NCI-H1105 (cell line): Measurements from ENCODE around the gene PDE9A.

Experiments
- DNase-seq: peaks from one replicate; lab custom pipeline; 2025; lab: John Stamatoyannopoulos, UW

PDE9A gene

DNA sequence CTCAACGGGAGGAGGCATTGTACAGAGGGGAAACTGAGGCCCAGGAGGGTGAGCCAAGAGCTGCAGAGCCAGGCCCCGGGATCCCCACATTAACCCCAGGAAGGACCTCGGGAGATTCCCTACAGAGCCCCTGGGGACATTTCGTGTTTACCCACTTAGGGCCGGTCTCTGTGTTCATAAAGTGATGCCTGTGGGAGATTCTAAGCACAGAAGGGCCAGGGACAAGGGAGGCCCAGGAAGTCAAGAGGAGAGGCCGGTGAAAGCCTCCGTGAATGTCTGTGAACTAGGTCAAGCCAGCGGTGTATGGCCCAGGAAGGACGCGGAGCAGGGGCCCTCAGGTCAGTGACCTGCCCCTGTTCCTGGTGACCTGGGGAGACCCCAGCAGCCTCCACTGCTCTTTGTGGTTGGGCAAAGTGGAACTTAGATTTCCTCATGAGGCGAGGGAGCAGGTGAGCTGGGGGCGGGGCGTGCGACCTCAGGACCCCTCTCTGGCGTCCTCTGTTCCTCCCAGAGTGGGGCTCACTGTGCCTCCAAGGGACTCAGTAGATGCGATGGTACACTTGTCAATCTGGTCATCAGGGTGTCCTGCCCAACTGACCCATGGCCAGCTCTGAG is 34.9 kb downstream of the PDE9A start:
- DNase-seq, result no peak

DNA sequence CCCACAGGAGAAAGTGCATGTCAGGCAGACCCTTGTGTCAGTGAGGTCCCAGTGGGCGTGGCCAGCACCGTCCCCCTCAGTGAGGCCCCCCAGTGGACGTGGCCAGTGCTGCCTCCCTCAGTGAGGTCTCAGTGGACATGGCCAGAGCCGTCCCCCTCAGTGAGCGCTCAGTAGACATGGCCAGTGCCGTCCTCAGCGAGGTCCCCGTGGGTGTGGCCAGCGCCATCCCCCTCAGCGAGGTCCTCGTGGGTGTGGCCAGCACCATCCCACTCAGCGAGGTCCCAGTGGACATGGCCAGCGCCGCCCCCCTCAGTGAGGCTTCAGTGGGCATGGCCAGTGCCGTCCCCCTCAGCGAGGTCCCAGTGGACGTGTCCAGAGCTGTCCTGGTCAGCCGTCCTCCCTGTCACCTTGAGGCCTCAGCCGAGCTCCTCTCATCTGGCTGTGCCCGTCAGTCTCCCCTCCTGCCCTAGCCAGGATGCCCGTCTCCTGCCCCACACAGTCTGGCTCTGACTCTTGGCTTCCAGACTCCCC is 35.5 kb downstream of the PDE9A start:
- DNase-seq, result no peak

DNA sequence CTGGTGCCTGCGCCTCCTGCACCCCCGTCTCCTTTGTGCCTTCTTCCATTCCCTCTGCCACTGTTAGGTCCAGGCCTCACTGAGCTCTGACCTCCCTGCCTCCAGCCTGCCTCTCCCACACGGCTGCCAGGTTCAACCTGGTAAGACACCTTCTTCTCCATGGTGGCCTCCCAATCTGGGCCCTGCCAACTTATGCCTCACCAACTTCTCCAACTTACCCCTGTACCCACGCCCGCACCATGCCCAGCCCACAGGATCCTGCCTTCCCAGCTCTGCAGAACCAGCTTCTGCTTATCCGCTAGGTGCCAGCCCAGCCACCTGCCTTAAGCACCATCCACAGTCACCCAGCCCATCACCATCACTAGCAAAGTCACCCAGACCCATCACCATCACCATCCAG is 37.2 kb downstream of the PDE9A start:
- no peak for DNase-seq

DNA sequence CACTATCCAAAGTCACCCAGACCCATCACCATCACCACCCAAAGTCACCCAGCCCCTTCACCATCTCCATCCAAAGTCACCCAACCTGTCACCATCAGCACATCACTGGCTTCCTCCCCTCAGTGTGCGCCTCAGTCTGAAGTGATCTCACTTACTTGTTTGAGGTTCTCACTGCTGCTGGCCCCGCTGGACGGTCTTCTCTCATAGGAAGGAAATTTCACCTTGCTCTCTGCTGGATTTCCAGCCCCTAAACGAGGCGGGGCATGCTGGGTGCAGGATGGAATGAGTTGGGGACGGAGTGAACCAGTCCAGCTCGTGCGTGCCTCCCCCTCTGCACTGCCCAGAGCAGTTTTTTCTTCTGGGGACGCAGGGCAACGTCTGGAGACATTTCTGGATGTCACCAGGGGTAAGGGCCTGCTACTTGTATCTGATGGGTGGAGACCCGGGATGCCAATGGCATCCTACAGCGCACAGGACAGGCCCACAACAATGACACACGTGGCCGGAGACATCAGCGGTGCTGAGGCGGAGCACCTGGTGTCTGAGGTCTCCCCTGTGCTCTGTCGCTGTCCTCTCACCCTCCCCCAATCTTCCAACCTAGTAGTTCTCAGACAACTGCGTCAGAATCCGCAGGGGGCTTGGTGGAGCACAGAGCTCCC is 38.6 kb downstream of the PDE9A start:
- no peak for DNase-seq

DNA sequence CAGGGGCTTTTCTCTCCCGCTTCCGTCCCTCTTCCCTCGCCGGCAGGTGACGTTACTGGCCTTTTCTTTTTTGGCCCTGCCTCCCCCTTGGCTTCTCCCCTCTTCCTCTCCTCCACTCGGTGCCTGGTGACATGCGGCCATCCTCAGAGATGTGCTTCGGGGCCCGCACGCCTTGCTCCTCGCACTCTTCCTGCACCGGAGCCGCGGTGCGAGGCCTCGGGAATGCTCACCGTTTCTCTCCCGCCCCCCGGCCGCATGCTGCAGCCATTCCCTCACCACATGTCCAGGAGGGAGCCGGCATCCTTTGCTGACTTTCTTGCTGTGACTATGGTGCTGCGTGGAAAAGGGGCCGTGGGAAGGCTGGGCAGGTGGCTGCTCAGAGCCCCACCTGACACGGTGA is 39.3 kb downstream of the PDE9A start:
- DNase-seq, result no peak

DNA sequence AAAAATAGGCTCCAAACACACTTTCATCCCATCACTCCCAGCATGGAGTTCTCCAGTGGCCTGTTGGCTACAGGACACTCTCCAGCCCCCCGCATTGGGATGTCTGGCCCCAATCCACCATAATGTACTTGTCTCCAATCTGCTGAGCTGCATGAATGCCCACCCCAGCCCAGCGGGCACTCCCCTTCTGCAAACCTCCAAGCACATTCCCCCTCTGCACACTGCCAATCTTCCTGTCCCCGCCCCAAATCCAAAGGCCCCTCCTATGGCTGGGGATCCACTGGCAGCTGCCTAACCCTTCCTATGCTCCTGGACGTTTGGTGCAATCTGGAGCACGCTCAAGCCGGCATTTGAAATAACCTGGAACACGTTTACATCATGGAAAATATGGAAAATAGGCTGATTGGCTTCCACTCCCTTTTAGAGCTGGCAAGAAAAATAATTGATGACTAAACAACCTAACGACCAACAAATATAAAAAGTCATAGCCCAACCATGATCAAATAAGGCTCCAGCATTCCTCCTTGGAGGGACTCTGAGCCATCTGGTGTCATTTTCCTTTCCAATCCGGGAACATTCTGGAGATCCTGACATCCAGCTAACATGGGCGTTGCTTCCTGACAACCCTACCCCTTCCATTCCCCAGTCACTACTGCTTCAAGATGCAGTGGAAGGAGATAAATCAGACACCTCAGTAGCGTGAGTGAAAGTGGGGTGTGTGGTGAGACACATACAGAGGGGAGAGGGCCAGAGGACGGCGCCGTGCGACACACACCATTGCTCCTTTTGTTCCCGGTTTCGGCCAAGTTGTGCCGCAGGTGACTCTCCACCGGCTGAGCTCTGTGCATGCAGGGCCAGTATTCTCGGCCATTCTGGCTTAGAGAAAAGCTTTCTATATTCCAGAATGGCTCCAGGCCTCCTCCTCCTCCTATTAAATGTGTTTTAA is 41.6 kb downstream of the PDE9A start:
- DNase-seq, result no peak

DNA sequence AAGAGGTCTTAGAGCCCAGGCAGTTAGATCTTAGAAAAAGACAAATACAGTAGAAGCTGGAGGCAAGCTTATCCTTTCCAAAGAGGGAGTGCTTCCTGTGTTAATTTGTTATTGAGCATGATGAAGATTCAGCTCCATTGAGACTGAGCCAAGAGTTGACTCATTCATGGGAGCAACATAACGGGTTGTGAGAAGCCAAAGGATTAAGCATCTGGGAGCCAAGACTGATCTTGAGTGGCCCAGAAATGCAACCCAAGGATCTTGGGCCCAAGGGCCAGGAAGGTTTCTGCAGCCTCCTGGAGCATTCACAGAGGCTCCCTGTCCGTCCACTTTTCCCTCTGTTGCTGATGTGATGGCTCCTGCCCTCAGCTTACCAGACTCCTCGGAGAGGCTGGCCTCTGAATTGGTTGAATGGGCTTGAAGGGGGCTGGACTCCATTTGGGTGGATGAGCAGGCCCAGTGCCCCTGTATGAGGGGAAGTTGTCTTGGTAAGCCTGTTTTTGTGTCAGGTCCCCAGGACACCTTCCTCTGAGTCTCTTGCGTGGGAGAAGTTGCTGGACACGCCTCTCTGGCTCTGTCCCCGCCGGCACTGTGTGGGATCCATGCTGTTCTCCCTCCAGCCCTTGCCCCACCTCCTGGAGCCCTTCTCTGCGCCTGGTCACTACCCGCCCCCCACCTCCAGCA is 42.4 kb downstream of the PDE9A start:
- DNase-seq, result no peak

DNA sequence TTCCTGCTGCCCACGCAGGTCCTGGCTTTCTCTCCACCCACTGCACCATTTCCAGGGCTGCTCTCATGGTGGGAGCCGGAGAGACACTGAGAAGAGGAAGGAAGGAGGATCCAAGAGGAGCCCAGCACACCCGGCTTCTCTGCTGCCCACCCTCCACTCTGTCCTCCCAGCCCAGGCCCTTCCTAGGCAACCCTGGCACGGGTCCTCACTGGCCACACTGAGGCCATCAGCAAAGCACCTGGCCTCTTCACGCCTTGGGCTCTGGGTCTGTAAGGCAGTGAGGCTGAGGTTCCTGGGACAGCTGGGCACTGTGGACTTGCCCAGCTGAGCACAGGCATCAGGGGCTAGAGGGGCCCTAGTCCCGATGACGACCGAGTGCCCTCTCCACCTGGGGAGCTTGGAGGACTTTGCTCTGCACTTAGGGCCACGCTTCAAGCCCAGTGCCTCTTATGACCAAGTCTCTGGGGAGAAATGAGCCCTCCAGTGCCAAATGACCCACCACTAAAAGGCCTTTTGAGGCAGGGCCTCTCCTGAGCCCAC is 43.1 kb downstream of the PDE9A start:
- no peak for DNase-seq

DNA sequence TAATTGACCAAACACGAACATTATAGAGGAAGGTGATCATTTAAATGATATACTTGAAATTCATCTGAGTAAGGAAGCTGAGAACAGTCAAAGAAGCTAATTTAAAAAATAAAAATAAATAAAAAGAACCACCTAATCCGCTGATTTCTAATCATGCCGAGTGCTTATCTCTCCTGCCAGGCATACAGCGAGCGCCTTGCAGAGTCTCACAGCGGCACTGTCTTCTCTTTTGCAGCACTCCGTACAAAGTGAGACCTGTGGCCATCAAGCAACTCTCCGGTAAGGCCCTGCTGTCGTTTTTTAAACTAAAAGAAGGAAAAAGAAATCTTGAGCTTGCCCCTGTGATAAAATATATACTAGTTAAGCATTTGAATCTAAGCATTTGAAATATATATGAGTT is 45.3 kb downstream of the PDE9A start:
- DNase-seq, result no peak

DNA sequence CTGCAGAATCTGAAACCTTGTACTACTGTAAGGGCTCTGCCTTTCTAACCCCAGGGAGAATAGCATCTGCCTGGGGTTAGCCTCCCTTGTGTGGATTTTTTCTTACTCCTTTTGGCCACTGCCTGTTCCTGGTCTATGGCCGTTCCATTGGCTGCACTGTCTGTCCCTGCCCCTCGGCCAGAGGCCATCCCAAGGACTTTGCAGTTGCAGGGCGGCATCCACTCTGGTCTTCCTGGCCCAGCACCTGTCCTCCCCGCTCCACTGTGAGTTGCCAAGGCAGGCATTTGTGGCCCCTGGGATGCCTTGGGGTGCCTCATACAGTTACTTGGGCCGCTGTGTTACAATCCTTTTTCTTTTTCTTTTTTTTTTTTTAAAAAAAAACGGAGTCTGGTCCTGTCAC is 45.8 kb downstream of the PDE9A start:
- no peak for DNase-seq

DNA sequence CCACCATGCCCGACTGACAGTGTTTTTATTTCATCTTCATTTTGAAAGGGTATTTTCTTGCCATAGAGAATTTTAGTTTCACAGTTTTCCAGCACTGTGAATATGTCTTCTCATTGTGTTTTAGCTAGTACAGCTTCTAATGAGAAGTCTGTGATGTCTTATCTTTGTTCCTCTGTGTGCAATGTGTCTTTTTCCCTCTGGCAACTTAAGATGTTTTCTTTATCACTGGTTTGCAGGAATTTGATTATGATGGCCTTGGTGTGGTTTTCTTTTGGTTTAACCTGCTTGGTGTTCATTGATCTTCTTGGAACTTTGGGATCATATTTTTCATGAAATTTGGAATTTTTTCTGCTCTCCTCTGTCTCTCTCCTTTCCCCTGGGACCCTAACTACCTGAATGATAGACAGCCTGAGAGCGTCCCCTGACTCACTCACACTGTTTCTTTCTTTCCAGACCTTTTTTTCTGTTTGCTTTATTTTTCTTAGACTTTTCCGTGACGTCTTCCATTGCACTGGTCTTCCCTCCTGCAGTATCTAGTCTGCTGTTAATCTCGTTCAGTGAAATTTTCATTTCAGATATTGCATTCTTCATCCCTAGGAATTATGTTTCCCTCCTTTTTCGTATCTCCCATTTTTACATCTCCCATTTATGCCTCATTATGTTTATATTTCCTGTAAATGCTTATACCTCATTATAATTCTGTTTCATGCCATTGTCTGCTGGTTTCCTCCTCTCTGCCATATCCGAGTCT is 48.5 kb downstream of the PDE9A start:
- DNase-seq, result no peak

DNA sequence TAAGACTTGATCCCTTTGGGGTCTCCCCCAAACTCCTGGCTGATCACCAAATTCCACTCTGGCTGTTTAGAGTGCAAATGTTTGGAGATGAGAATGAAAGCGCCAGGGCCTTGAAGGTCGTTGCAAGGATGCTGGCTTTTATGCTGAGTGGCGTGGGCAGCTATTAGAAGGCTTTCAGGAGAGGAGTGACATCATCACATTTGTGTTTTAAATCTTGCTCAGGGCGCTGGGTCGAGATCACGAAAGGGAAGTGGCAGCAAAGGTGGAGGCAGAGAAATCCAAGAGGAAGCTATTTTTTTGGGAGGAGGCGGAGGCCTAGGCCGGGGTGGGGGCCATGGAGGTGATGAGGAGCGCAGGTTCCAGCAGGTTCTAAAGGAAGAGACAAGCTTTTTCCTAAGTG is 49.3 kb downstream of the PDE9A start:
- no peak for DNase-seq

DNA sequence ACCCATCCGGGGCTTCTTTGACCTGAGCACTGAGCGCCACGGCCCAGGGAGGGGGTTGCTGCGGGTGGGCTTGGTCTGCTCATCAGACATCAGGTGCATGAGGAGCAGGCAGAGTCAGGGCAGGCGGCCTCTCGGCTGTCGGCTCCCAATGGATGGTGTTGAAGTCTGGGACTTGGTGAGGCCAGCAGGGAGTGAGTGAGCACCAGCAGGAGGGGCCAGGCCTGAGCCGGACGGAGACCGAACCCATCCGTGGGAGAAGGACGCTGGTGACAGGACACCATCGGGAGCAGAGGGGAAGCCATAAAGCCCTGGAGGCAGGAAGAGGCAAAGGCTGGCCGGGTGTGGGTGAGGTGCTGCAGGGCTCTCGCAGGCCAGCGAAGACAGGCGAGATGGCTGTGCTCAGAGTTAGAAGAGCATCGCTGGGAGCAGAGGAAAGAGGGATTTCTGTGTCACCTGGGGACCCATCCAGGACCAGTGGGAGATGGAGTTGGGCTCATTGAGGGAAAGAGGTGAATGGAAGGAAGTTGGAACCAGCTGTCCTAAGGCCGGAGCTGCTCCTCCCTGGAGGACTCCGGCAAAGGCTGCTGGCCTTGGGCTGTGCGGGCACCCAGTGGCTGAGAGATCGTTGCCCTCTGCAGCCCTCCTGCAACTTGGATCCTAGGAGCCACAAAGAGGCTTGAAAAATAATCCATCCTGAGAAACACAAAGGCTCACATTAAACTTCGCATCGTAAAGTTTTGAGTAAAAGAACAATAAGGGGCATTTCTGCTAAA is 49.9 kb downstream of the PDE9A start:
- no peak for DNase-seq

DNA sequence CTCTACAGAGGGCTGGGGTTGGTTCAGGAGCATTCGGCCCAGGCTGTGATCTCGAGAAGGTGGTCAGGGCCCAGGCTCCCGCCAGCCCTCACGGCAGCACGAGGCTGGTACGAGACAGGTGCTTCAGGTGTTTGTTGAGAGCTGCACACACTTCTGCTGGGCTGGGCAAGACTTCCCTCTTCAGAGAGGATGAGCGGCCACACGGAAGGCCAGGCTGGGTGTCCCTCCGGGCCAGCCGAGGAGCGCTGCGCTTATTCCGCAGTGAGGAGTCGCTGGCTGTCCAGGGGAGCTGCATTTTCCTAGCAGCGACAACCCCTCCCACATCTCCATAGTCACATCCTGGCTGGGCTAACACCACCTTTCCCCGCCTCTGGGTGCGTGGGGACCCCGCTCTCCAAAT is 50.5 kb downstream of the PDE9A start:
- DNase-seq, result no peak

DNA sequence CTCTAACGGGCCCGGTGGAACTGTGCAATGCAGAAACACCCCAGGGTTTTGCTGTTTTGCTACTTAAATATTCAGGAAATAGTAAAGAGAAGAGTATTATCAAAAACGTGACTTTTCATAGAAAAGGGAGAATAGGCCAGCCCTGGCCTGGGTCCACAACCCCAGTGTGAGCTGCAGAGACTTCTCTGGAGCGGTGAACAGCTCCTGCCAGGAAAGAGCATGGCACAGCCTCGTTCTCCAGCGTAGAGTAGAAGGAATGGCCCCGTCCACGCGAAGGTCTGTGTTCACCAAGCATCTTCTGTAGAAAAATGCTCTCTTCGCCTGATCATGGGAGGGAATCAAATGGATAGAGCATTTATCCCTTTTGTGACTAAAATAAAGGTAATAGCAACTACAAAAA is 51.4 kb downstream of the PDE9A start:
- no peak for DNase-seq

DNA sequence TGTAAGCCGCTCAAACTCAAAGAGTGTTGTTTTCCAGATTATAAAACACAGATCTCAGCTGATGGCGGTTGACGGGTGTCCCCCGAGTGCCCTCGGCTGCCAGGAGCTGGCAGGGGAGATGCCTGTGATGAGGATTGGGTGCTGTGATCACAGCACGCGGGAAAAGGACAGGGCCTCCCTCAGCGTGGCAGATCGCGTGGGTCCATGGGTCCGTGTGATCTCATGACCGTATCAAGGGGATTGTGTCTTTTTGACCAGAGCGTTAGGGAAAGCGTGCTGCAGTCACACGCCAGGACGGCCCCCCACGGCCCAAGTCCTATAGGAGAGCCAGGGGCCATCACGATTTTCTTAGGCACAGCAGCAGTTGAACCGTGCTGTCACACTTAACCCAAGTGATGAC is 51.9 kb downstream of the PDE9A start:
- DNase-seq, result no peak

DNA sequence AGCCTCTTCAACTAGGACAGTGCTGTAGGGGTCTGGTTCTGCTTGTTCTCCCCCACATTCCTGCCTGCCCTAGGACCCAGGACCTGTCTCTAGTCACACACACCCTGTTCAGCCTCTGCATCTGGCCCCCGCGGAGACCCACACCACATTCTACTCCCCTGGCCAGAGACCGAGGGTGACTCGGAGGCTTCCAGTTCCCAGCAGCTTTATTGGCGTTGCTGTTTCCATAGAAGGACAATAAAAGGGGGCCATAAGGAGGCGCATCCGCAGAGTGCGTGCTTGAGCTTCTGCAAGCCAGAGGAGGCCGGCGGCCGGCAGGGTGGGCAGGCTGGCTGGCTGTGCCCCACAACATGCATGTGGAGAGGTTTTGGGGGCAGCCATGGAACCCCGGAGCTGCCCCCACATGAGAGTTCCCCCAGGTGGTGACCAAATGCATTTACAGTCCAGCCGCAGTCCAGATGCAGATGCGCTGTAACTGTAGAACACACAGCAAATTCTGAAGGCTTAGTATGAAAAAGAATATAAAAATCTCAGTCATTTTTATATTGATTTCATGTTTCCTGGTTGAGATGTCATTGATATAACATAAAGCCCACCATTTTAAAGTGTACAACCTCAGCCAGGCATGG is 52.4 kb downstream of the PDE9A start:
- no peak for DNase-seq

DNA sequence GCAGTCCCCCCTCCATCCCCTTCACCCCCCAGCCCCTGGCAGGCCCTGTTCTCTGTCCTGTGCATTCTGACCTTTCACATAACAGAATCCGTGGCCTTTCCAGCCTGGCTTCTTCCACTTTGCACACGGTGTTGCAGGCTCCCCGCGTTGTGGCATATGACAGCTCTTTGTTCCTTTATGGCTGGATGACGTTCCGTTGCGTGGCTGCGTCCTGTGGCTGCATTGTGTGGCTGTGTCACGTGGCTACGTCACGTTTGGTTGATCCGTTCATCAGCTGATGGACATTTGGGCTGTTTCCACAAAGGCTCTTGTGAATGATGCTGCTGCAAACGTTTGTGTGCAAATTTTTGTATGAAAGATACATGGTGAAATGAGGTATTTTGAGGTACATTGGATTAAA is 53.3 kb downstream of the PDE9A start:
- no peak for DNase-seq

DNA sequence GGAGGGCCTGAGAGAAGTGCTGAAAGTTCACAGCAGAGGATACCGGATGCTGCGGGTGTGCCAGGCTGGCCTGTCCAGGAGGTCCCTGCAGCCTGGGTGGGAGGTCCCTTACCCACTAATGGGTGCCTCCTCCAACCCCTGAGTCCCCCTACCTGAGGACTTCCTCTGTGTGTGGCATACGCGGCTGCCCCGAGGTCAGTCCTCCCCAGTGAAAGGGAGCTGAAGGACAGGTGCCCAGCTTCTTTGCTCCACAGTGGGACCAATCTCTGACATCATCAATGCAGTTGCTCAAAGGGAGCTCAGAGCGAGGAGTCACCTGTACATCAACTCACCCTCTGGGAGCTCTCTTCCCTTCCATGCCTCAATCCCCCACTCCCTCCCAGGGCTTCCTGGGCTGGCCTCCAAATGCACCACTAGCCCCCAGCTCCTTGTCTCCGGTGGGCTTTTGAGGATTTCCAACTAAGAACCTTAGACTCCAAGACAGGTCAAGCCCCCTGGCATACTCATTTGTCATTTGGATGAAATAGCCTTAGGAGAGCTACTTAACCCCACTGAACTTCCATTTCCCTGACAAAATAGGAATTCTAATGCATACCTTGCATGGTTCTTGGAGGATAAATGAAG is 53.9 kb downstream of the PDE9A start:
- no peak for DNase-seq

DNA sequence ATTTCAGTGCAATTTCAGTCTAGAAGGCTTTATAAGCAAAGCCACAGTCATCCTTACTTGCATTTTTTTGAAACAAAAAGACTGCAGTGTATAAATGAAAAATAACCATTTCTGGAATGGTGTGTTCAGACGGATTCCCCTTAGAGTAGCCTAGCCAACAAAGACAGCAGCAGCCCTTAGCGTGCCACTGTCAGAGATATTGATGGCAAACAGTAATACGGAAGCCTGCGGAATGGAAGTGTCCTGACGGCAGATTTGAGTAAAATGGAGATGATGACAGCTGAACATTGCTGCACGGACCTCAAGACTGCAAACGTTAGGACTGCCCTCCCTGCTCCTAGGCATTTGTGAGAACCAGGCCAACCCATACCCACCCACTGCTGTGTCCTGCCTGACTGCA is 54.7 kb downstream of the PDE9A start:
- no peak for DNase-seq
